GM23338 (cell line): ENCODE data around the gene RALGPS1. TPM values are rescaled to one million over a fixed set of nuclear protein-coding genes. Genes with fewer than 3 reads are reported as not detected.

Experiments used
- ATAC-seq: fragments of 200-7000 bp; cut with Tn5 transposase; 3 replicates; pipeline ENCODE4 v1.9.1; 2020
- DNase-seq: peaks from one replicate; pipeline ENCODE4 v3.0.0-alpha.2; 2015; ENCODE audit warnings: low spot score
- H2AFZ ChIP-seq: fragments of 200-600 bp; sonication (generic); 2 replicates; pipeline ENCODE4 v1.8.0; 2016; ENCODE audit warnings: antibody characterized with exemption, mild to moderate bottlenecking, moderate library complexity
- H3F3A ChIP-seq: fragments of 200-600 bp; sonication (generic); replicated peaks from 2 replicates; pipeline ENCODE4 v1.8.0; 2017; ENCODE audit warnings: antibody characterized with exemption, mixed run types, low read depth
- H3K27ac ChIP-seq: fragments of 200-600 bp; sonication (generic); 2 replicates; pipeline ENCODE4 v1.6.1; 2016; ENCODE audit warnings: low read depth
- H3K27me3 ChIP-seq: fragments of 200-600 bp; sonication (generic); 2 replicates; pipeline ENCODE4 v1.8.0; 2016; ENCODE audit warnings: mild to moderate bottlenecking, mixed run types, moderate library complexity; ENCODE audit not compliant: insufficient read depth
- H3K36me3 ChIP-seq: fragments of 200-600 bp; sonication (generic); 2 replicates; pipeline ENCODE4 v1.8.0; 2016; ENCODE audit warnings: mild to moderate bottlenecking; ENCODE audit not compliant: insufficient read depth
- H3K4me1 ChIP-seq: fragments of 200-600 bp; sonication (generic); 2 replicates; pipeline ENCODE4 v1.8.0; 2016; ENCODE audit warnings: mild to moderate bottlenecking, moderate library complexity; ENCODE audit not compliant: insufficient read depth
- H3K4me2 ChIP-seq: fragments of 200-600 bp; sonication (generic); 2 replicates; pipeline ENCODE4 v1.7.1; 2017; ENCODE audit warnings: mixed run types
- H3K4me3 ChIP-seq: fragments of 200-600 bp; sonication (generic); 2 replicates; pipeline ENCODE4 v1.6.1; 2016; ENCODE audit warnings: mixed run types
- H3K79me2 ChIP-seq: fragments of 200-600 bp; sonication (generic); replicated peaks from 2 replicates; pipeline ENCODE4 v1.8.0; 2017; ENCODE audit warnings: mild to moderate bottlenecking; ENCODE audit not compliant: insufficient read depth
- H3K9me2 ChIP-seq: fragments of 200-600 bp; sonication (generic); 2 replicates; pipeline ENCODE4 v1.8.0; 2017; ENCODE audit not compliant: insufficient read depth
- H4K20me1 ChIP-seq: fragments of 200-600 bp; sonication (generic); replicated peaks from 2 replicates; pipeline ENCODE4 v1.8.0; 2017; ENCODE audit warnings: mild to moderate bottlenecking; ENCODE audit not compliant: insufficient read depth
- H3K27ac Mint-ChIP-seq: 2 replicates; pipeline ENCODE4 v1.8.0; 2020; ENCODE audit warnings: inconsistent platforms, mild to moderate bottlenecking, moderate library complexity, mixed read lengths
- H3K27me3 Mint-ChIP-seq: 3 replicates; pipeline ENCODE4 v1.8.0; 2022; ENCODE audit warnings: low read depth, mild to moderate bottlenecking, moderate library complexity, mixed read lengths, inconsistent platforms; ENCODE audit not compliant: insufficient read depth, poor library complexity
- H3K36me3 Mint-ChIP-seq: 3 replicates; pipeline ENCODE4 v1.8.0; 2021; ENCODE audit warnings: low read depth, mild to moderate bottlenecking, inconsistent platforms, moderate library complexity, mixed read lengths
- H3K4me1 Mint-ChIP-seq: 3 replicates; pipeline ENCODE4 v1.8.0; 2020; ENCODE audit warnings: mild to moderate bottlenecking, inconsistent platforms, mixed read lengths
- H3K4me3 Mint-ChIP-seq: 3 replicates; pipeline ENCODE4 v1.8.0; 2021; ENCODE audit warnings: moderate library complexity, mild to moderate bottlenecking, inconsistent platforms, mixed read lengths
- H3K9me3 Mint-ChIP-seq: 3 replicates; pipeline ENCODE4 v1.8.0; 2020; ENCODE audit warnings: moderate library complexity, mild to moderate bottlenecking, inconsistent platforms, mixed read lengths
- CREB1 ChIP-seq: fragments of 250-450 bp; sonication (Bioruptor Pico); IDR thresholded peaks from 2 replicates; pipeline ENCODE4 v1.5.0; 2020; ENCODE audit warnings: low read depth, mild to moderate bottlenecking, moderate library complexity
- EZH2 ChIP-seq: fragments of 200-600 bp; sonication (generic); IDR thresholded peaks from one replicate; pipeline ENCODE4 v1.8.0; 2017; ENCODE audit warnings: antibody characterized with exemption, mild to moderate bottlenecking, low read depth; ENCODE audit not compliant: unreplicated experiment
- EZH2phosphoT487 ChIP-seq: fragments of 200-600 bp; sonication (generic); IDR thresholded peaks from one replicate; pipeline ENCODE4 v1.8.1; 2018; ENCODE audit warnings: antibody characterized with exemption; ENCODE audit not compliant: unreplicated experiment
- JUNB ChIP-seq: IDR thresholded peaks from one replicate; pipeline ENCODE4 v1.6.1; 2016; ENCODE audit warnings: antibody characterized with exemption; ENCODE audit not compliant: unreplicated experiment
- NANOG ChIP-seq: IDR thresholded peaks from 2 replicates; pipeline ENCODE4 v1.6.1; 2016; ENCODE audit warnings: antibody characterized with exemption, borderline replicate concordance
- STAT1 ChIP-seq: IDR thresholded peaks from one replicate; pipeline ENCODE4 v1.6.1; 2016; ENCODE audit warnings: antibody characterized with exemption; ENCODE audit not compliant: unreplicated experiment
- ZNF331 ChIP-seq: fragments of 250-450 bp; sonication (Bioruptor Pico); IDR thresholded peaks from 2 replicates; pipeline ENCODE4 v1.5.0; 2020; ENCODE audit warnings: low read depth, mild to moderate bottlenecking, moderate library complexity
- ZNF462 ChIP-seq: fragments of 250-450 bp; sonication (Bioruptor Pico); IDR thresholded peaks from 2 replicates; pipeline ENCODE4 v1.5.0; 2020; ENCODE audit warnings: mild to moderate bottlenecking, moderate library complexity
- polyA plus RNA-seq: library from polyadenylated mRNA; unstranded; fragments of >200 nt; fragmentation: Nextera tagmentation; extraction: Ambion mirVana; gene quantifications from 2 replicates; pipeline ENCODE4 v1.2.1, GENCODE V29; 2016
- total RNA-seq: library from RNA; depleted of rRNA; stranded (reverse); fragments of >200 nt; shearing (Covaris generic); gene quantifications from 2 replicates; pipeline ENCODE4 v1.2.3, GENCODE V29; 2014

The RALGPS1 gene
- total and polyA plus RNA-seq, 2 experiments from 2014 or later: 18.2 to 57.1 TPM

GRCh38 chr9:127055745-127056402 lies 141.3 kb downstream of the RALGPS1 start:
- peaks cover 2% of the 10 kb centered on the region for H3K27me3 Mint-ChIP-seq
- Histone ChIP-seq H4K20me1 (0 out of 2 replicates have a peak, but pooled peaks cover 4% of the 10 kb centered on the region), H3K4me1 (no peaks in the 10 kb centered on the region), H2AFZ (no peak overlapping the region), H3K36me3 (no peaks in the 10 kb centered on the region), H3K79me2 (no peaks in the 10 kb centered on the region), H3K4me3 (no peak overlapping the region), H3K27me3 (no peaks in the 10 kb centered on the region), H3F3A (no peaks in the 10 kb centered on the region), H3K27ac (no peak overlapping the region), H3K4me2 (no peak overlapping the region), H3K9me2 (no peaks in the 10 kb centered on the region)
- TF ChIP-seq NANOG: no peak
- TF ChIP-seq STAT1: no peak
- TF ChIP-seq EZH2: no peak
- no peak for TF ChIP-seq CREB1 (CRISPR knock-in tag)
- TF ChIP-seq JUNB: no peak
- TF ChIP-seq EZH2phosphoT487: no peak
- no peak for TF ChIP-seq ZNF462 (CRISPR knock-in tag)
- no peak for TF ChIP-seq ZNF331 (CRISPR knock-in tag)
- H3K27ac Mint-ChIP-seq: no peak overlapping the region
- no peaks in the 10 kb centered on the region; the same call in 2 of the 3 replicates for H3K36me3 Mint-ChIP-seq
- peaks cover 9% of the 10 kb centered on the region for H3K4me1 Mint-ChIP-seq
- H3K9me3 Mint-ChIP-seq: no peaks in the 10 kb centered on the region
- no peak overlapping the region for H3K4me3 Mint-ChIP-seq
- ATAC-seq: no peak
- no peak for DNase-seq
